Erythroblast (primary cell): ENCODE data around the gene LPAR3.

Source experiments
- GATA1 ChIP-seq: IDR thresholded peaks from 2 replicates; pipeline ENCODE4 v1.6.1; 2011; ENCODE audit warnings: low read depth, mild to moderate bottlenecking, control low read depth, low read length, moderate library complexity
- POLR2A ChIP-seq: IDR thresholded peaks from 2 replicates; pipeline ENCODE4 v1.6.1; 2011; ENCODE audit warnings: mild to moderate bottlenecking, low read length

DNA sequence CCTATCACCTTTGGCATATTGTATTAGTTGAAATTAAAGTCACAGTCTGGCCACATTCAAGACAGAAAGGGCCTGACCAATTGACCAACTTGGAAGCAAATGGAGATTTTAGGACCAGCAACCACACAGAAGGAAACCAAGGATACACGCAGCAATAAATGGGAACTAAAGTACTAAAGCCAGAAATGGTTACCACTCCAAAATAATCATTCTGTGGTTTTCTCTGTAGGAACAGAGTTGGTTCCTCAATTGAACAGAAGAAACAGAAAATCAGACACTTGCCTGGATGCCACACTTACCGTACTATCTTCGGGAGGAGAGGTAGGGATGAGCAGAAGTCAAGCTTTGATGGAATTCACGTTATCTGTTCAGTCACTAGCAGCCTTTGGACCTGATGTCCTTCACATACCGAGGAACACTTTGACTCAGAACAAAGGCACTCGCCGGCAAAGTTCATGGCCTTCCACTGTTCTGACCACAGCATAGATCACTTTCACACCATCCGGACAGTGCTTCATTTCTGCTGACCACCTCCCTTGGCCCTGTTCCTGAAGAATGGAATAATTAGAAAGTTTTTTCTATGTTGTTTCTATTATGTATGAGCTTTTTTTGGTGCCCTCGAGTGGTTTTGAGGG, 96.9 kb downstream of the LPAR3 start:
- no peak for TF ChIP-seq POLR2A
- TF ChIP-seq GATA1 = no peak
